ENCODE results near the gene GARS1.
A peak's percentile ranks its signal among the peaks of the same experiment; 100 is the strongest.
"Not testable (repeated sequence)": the region's sequence is repeated elsewhere in the genome, so short reads cannot be mapped to it uniquely, and the experiment has no call there.

The GARS1 gene

GRCh38 chr7:30583181-30583580 is 11.5 kb upstream of the GARS1 start:
- DNase-seq, result no peak

- DNase-seq, result no peak
These were observed 10.3 kb upstream of the GARS1 start for GRCh38 chr7:30584415-30584814.

- DNase-seq, result no peak
These were observed 9.7 kb upstream of the GARS1 start for GRCh38 chr7:30584965-30585364.

- DNase-seq, result no peak
These were observed 9.0 kb upstream of the GARS1 start for GRCh38 chr7:30585675-30586074.

GRCh38 chr7:30587547-30587946 is 7.1 kb upstream of the GARS1 start:
- DNase-seq, result not testable (repeated sequence)

GRCh38 chr7:30589111-30589510 is 5.6 kb upstream of the GARS1 start:
- no peak for DNase-seq

GRCh38 chr7:30594048-30594539 is 584 bp upstream of the GARS1 start:
- DNase-seq, result peak; percentile 44

- DNase-seq, result no peak
These were observed 847 bp downstream of the GARS1 start for GRCh38 chr7:30595436-30596013.

- no peak for DNase-seq
These were observed 1.4 kb downstream of the GARS1 start for GRCh38 chr7:30596014-30596641.

GRCh38 chr7:30596721-30597120 is 2.0 kb downstream of the GARS1 start:
- DNase-seq, result no peak

GRCh38 chr7:30598121-30598876 is 3.6 kb downstream of the GARS1 start:
- no peak for DNase-seq

GRCh38 chr7:30604901-30605300 is 10.2 kb downstream of the GARS1 start:
- no peak for DNase-seq

- DNase-seq, result no peak
These were observed 11.2 kb downstream of the GARS1 start for GRCh38 chr7:30605832-30606231.

GRCh38 chr7:30612658-30613265 is 18.1 kb downstream of the GARS1 start:
- DNase-seq, result no peak

GRCh38 chr7:30613366-30614325 is 19.0 kb downstream of the GARS1 start:
- DNase-seq, result no peak

GRCh38 chr7:30616318-30616717 is 21.6 kb downstream of the GARS1 start:
- no peak for DNase-seq

- DNase-seq, result no peak
These were observed 22.7 kb downstream of the GARS1 start for GRCh38 chr7:30617359-30617758.

GRCh38 chr7:30618080-30618676 is 23.5 kb downstream of the GARS1 start:
- DNase-seq, result no peak

- no peak for DNase-seq
These were observed 24.3 kb downstream of the GARS1 start for GRCh38 chr7:30618961-30619360.

- no peak for DNase-seq
These were observed 30.6 kb downstream of the GARS1 start for GRCh38 chr7:30625283-30625682.

- DNase-seq, result no peak
These were observed 32.3 kb downstream of the GARS1 start for GRCh38 chr7:30627026-30627425.

GRCh38 chr7:30630986-30631385 is 36.3 kb downstream of the GARS1 start:
- DNase-seq, result no peak
